Cardiac fibroblast (primary cell): ENCODE results near the gene COX14.
A peak's percentile ranks its signal among the peaks of the same experiment; 100 is the strongest.

Experiments
- DNase-seq, 2 donors: peaks; one replicate each; pipeline versions ENCODE4 v3.0.0 to v3.0.0-alpha.2; 2010; ENCODE audit warnings: low read depth in 2 of 2
- H3K4me3 ChIP-seq, 2 donors: replicated peaks in 1 of 2; 1 replicate in 1 of 2; 2 replicates in 1 of 2; pipeline ENCODE4 v1.5.1; 2011; ENCODE audit warnings: low read depth in 2 of 2, low read length in 2 of 2, mild to moderate bottlenecking in 2 of 2, moderate library complexity in 1 of 2
- TF ChIP-seq, protein P1 (sequence below): IDR thresholded peaks from one replicate; pipeline ENCODE4 v1.5.1; 2011; ENCODE audit warnings: low read depth, mild to moderate bottlenecking, low read length, inconsistent platforms

Gene COX14

DNA sequence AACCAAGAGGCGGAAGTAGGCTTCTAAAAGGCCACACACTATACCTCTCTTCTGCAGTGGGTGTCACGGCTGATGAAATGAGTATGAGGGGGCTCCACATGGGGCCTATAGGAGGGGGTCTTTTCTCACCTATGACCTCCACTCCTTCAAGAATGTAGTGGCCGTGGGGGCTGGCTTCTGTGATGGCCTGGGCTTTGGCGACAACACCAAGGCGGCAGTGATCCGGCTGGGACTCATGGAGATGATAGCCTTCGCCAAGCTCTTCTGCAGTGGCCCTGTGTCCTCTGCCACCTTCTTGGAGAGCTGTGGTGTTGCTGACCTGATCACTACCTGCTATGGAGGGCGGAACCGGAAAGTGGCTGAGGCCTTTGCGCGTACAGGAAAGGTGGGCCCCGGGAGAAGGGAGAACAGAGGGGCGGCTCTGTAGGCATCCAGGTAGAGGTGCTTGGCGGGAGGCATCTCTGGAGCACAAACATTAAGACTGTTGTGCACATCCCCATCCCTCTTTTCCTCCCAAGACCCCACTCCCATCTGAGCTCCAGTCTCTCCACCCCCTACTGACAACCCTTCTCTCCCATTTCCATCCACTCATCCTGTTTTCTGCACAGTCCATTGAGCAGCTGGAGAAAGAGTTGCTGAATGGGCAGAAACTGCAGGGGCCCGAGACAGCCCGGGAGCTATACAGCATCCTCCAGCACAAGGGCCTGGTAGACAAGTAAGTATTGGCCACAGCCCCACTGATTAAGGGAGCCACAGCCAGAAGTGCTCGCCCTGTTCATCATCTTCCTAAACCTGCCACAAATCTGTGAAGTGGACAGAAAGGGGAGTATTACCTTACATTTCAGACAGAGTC is 4.4 kb upstream of the COX14 start:
- TF ChIP-seq, protein P1, sequence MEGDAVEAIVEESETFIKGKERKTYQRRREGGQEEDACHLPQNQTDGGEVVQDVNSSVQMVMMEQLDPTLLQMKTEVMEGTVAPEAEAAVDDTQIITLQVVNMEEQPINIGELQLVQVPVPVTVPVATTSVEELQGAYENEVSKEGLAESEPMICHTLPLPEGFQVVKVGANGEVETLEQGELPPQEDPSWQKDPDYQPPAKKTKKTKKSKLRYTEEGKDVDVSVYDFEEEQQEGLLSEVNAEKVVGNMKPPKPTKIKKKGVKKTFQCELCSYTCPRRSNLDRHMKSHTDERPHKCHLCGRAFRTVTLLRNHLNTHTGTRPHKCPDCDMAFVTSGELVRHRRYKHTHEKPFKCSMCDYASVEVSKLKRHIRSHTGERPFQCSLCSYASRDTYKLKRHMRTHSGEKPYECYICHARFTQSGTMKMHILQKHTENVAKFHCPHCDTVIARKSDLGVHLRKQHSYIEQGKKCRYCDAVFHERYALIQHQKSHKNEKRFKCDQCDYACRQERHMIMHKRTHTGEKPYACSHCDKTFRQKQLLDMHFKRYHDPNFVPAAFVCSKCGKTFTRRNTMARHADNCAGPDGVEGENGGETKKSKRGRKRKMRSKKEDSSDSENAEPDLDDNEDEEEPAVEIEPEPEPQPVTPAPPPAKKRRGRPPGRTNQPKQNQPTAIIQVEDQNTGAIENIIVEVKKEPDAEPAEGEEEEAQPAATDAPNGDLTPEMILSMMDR, result no peak
- no peak overlapping the region for H3K4me3 ChIP-seq
- DNase-seq, result no peak

DNA sequence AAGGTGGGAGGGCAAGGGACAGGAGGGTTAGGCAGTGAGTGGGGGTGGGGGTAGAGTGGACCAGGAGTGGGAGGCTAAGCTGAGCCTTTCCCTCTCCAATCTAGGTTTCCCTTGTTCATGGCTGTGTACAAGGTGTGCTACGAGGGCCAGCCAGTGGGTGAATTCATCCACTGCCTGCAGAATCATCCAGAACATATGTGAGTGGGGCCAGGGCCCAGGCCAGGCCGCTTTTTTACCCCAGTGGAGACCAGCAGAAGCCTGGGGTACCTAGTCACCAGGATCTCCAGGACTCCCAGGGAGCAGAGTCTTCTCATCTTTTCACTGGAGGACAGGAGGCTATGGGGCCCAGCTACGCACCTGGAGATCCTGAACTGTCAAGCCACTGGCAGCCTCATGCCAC is 2.7 kb upstream of the COX14 start:
- no peak for DNase-seq
- H3K4me3 ChIP-seq, result no peak overlapping the region
- TF ChIP-seq, protein P1, result no peak

DNA sequence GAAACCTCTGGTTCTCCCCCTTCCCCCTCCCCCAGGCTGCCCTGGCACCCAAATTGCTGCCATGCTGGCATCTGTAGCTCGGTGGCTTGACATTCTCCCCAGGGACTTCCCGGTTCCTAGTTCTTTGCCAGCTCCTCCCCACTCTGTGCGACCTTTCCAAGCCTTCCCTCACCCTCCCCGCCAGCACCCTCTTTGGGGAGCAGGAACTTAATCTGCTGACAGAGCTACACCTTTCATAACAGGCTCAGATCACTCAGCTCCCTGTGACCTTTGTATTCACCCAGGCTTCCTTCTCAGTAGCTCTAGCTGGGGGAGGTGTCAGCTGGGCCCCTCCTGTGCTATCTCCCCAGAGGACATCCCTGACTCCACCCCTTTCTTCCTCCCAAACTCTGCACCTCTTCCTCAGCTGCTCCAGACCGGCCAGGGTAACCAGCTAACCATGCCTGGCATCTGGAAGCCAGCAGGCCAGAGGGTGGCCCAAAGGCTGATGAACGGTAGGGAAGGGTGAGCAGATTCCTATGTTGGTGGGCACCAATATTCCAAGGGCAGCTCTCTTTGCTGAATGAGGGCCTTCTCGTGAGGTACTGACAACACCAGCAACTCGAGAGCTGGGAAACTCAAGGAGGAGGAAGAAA is 1.8 kb upstream of the COX14 start:
- DNase-seq, result peak; percentile 5 to 14
- no peak overlapping the region for H3K4me3 ChIP-seq
- TF ChIP-seq, protein P1, result no peak

DNA sequence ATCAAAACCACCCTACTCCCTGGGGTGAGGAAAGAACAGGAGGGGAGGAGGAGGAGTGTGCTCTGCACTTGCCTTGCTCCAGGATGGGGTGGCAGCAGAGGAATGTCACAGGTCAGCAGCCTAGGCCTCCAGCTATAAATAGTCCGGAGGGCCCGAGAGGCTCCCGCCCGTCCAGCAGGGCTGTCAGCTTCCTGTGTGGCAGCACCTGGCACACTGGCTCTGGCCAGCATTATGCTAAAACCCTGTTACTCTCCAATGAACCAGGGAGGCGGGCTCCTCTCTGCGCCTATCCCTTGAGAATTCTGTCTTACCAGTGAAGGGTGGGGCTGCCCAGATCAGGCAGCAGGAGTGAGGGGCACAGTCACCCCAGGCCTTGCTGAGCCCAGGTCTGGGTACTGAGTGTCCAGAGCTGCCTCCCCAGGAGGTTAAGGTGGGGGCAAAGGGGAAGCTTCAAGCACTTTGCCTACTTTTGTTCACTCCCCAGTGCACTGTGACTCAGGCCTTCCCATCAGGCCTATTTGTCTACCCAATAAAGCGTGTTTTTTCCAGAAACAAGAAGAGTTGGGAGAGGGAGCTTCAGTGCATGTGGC is 1.2 kb upstream of the COX14 start:
- TF ChIP-seq, protein P1, result no peak
- DNase-seq, result peak; percentile 42 to 56
- peak overlapping the region in 1 of 2 donors; percentile 32 for H3K4me3 ChIP-seq

DNA sequence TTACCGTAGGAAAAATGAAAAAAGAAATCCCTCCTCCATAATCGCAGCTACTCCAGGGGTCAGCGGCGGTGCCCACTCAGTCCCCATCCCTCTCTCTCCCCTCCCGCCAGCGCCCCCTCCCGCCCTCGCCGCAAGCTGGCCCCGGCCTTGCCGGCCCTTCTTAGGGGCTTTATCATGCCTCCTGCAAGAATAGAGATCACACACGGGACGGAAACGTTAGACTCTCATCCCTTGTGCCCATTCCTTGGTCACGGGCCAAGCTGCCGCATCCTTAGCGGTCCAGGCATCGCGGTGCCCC is 692 bp upstream of the COX14 start:
- no peak for DNase-seq
- H3K4me3 ChIP-seq, result peak overlapping the region in 1 of 2 donors; percentile 32

DNA sequence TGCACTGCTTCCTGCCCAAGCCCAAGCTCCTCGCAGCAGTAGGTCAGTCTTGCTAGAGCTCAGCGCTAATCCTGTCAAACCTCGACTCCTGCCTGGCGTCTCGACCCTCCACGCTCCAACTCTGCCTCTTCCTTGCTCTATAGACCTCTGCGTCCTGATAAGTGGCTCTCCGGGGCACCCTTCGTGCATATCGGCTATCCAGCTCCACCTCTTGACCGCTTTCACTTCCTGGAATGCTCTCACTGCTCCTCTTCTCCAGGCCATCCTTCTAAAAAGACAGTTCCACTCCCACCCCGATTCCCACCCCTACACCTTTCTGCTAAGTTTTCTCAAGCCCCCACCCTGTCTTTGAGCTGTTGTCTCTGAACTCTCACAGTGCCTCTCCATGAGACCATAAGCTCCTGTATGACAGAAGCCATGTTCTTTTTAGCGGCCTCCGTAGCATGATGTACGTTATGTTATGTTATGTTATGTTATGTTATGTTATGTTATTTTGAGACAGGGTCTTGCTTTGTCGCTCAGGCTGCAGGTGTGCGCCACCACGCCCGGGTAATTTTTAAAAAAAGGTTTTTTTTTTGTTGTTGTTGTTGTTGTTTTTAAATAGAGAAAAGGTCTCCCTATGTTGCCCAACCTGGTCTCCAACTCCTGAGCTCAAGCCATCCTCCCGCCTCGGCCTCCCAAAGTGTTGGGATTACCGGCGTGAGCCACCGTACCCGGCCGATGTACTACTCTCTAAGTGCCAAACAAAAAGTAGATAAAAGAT is 601 bp downstream of the COX14 start:
- peak overlapping the region; percentile 99 to 100 for H3K4me3 ChIP-seq
- no peak for DNase-seq
- TF ChIP-seq, protein P1, result no peak

More for the DNA sequence above, 692 bp upstream of the COX14 start:
- TF ChIP-seq, protein P1, result no peak
